ENCODE data around the gene HAND1. TPM values are rescaled to one million over a fixed set of nuclear protein-coding genes. Genes with fewer than 3 reads are reported as not detected.

The HAND1 gene
- total and polyA plus RNA-seq, 9 of the 15 experiments (the other 6 are each of a cell fraction or from before 2014, with no cell fraction given) = not detected

DNA sequence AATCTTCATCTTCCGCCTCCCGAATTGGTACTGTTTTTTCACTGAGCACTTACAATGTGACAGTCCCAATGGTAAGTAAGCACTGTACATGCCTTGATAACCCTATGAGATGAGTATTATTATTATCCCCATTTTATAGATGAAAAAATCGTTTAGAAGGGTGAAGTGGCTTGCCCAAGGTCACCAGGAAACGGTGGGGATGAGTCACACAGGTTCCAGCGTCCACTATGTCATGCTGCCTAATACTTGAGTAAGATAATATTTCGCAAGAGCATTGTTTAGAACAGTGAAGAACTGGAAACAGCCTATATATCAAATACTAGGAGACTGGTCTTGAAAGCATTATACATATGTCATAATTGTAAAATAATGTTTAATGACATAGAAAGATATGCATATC, 12.9 kb downstream of the HAND1 start (continued):
- TF ChIP-seq TRIM24 (IDR thresholded peaks at IDR 0.05) (peak in 1 of 2 experiments; percentile 49; a peak in 1 of 4 replicates), ZNF408 (CRISPR knock-in tag; IDR thresholded peaks at IDR 0.05; ENCODE audit: low read depth) (no peak), PURB (CRISPR knock-in tag; IDR thresholded peaks at IDR 0.05; ENCODE audit: low read depth) (no peak)
- TF ChIP-seq, protein P1, sequence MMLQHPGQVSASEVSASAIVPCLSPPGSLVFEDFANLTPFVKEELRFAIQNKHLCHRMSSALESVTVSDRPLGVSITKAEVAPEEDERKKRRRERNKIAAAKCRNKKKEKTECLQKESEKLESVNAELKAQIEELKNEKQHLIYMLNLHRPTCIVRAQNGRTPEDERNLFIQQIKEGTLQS (IDR thresholded peaks at IDR 0.05) = peak; percentile 79
- TF ChIP-seq, protein P1 (CRISPR knock-in tag; conservative IDR thresholded peaks at IDR 0.05) = no peak

DNA sequence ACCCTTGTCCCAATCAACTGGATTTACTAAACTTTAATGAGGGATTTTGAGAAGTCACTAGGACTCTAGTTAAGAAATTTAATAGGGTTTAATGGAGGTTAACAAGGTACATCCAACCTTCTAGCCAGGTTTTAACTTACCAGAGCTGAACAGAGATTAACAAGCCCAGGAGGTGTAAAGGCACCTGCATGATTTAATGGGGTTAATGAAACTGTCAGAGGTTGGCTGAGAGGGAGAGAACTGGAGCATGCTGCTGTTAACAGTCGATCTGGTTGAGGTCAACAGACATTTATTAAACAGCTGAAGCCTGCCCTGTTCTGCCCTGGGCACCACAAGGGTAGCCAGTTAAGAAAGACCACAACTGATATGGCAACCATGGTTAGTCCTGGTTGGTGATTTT, 13.6 kb downstream of the HAND1 start:
- WGBS (ENCODE audit: insufficient coverage, low coverage, missing lambda C conversion rate) = 0% methylated on average over 1 of the region's 1 CpG
- H3K4me3 ChIP-seq = no peak overlapping the region
- POLR2A ChIA-PET = interaction anchor here (0.6 kb wide), 1 partner anchor 297 kb away, joined by 3 read pairs; no protein-coding TSS in a partner anchor
- H3K27me3 ChIP-seq (ENCODE audit: control insufficient read depth in 2 of 2, insufficient read depth in 2 of 2, low read length in 2 of 2) = peaks cover 5 to 10% of the 10 kb centered on the region in 2 experiments
- H3K9me3 ChIP-seq (replicated peaks; ENCODE audit: control insufficient read depth, insufficient read depth, low read depth, low read length) = no peaks in the 10 kb centered on the region; the same call in 1 of the 2 replicates
- BruUV-seq (replicated peaks) = no TSS peak
- no peak overlapping the region for H3K27ac ChIP-seq (ENCODE audit: extremely low read depth, low read depth, low read length)
- ATAC-seq = no peak
- no peak overlapping the region for H3K4me2 ChIP-seq (ENCODE audit: insufficient read depth, low read length)
- no peaks in the 10 kb centered on the region for H3K36me3 ChIP-seq (ENCODE audit: control insufficient read depth, insufficient read depth, low read length)
- no peak for DNase-seq (ENCODE audit: extremely low read depth in 1 of 4, low spot score in 3 of 4)
- intact Hi-C loops (cut with micrococcal nuclease) = no loop called here
- CTCF ChIA-PET (ENCODE audit: low intra/inter-chr PET ratio) = no interaction called here
- no peak for FAIRE-seq
- no peak overlapping the region for H3K9ac ChIP-seq (ENCODE audit: insufficient read depth in 1 of 2, low read depth in 2 of 2, low read length in 2 of 2)
- H4K20me1 ChIP-seq (replicated peaks; ENCODE audit: control insufficient read depth, insufficient read depth, low read length) = 0 out of 2 replicates have a peak, but pooled peaks cover 2% of the 10 kb centered on the region
- H2AFZ ChIP-seq (ENCODE audit: low read depth, low read length) = no peak overlapping the region
- no peaks in the 10 kb centered on the region for H3K9me1 ChIP-seq (ENCODE audit: control insufficient read depth, insufficient read depth, low read length)
- TF ChIP-seq, protein P2, sequence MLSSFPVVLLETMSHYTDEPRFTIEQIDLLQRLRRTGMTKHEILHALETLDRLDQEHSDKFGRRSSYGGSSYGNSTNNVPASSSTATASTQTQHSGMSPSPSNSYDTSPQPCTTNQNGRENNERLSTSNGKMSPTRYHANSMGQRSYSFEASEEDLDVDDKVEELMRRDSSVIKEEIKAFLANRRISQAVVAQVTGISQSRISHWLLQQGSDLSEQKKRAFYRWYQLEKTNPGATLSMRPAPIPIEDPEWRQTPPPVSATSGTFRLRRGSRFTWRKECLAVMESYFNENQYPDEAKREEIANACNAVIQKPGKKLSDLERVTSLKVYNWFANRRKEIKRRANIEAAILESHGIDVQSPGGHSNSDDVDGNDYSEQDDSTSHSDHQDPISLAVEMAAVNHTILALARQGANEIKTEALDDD (IDR thresholded peaks at IDR 0.05) = 0 out of 2 replicates have a peak, but pooled peaks have one; percentile 14
- no peak for TF ChIP-seq MTA2 (IDR thresholded peaks at IDR 0.05; ENCODE audit: low read depth)
- TF ChIP-seq CHD2 (IDR thresholded peaks at IDR 0.05; ENCODE audit: low read depth, low read length) = no peak
- no peaks in the 10 kb centered on the region for H3K4me1 ChIP-seq (replicated peaks in 1 of 2; ENCODE audit: control insufficient read depth in 2 of 2, insufficient read depth in 2 of 2, low read length in 2 of 2)
- H3K79me2 ChIP-seq (ENCODE audit: control insufficient read depth, insufficient read depth, low read length) = no peaks in the 10 kb centered on the region
- in situ Hi-C loops (cut with MboI) = no loop called here
